ENCODE data around the gene STIMATE. TPM values are rescaled to one million over a fixed set of nuclear protein-coding genes. Genes with fewer than 3 reads are reported as not detected.

STIMATE gene
- polyA plus RNA-seq, 3 donors, result 8.9 to 49.9 (median 11.7) TPM

DNA sequence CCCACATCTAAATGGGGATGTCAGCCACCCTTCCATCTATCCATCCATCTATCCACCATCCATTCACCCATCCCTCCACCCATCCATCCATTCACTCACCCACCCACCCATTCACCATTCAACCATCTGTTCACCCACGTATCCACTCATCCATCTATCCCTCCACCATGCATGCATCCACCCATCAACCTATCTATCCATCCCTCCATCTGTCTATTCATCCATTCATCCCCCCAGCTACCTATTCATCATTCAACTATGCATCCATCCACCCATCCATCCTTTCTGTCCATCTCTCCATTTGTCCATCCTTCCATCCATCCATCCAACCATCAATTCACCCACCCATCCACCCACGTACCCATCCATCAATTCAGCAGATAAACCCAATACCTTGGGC, 88.2 kb downstream of the STIMATE start:
- no peaks in the 10 kb centered on the region for H3K36me3 ChIP-seq (replicated peaks in 1 of 2; ENCODE audit: control insufficient read depth in 1 of 2, insufficient read depth in 2 of 2, low read length in 2 of 2)
- no peaks in the 10 kb centered on the region for H3K36me3 Mint-ChIP-seq
- H3K9me3 ChIP-seq (replicated peaks in 1 of 2; ENCODE audit: control insufficient read depth in 1 of 2, insufficient read depth in 1 of 2, low read length in 2 of 2), result no peaks in the 10 kb centered on the region
- WGBS (ENCODE audit: insufficient coverage), result 95% methylated on average over 2 of the region's 2 CpGs
- no peaks in the 10 kb centered on the region for H4K20me1 ChIP-seq (ENCODE audit: insufficient read depth, low read length)
- H3K27me3 Mint-ChIP-seq (ENCODE audit: low read depth in 3 of 3), result peaks cover 0 to 7% (median 2%) of the 10 kb centered on the region in 3 donors
- no peak overlapping the region for H2AFZ ChIP-seq (ENCODE audit: insufficient read depth, low read depth, low read length, poor library complexity, severe bottlenecking)
- TF ChIP-seq, protein P1, sequence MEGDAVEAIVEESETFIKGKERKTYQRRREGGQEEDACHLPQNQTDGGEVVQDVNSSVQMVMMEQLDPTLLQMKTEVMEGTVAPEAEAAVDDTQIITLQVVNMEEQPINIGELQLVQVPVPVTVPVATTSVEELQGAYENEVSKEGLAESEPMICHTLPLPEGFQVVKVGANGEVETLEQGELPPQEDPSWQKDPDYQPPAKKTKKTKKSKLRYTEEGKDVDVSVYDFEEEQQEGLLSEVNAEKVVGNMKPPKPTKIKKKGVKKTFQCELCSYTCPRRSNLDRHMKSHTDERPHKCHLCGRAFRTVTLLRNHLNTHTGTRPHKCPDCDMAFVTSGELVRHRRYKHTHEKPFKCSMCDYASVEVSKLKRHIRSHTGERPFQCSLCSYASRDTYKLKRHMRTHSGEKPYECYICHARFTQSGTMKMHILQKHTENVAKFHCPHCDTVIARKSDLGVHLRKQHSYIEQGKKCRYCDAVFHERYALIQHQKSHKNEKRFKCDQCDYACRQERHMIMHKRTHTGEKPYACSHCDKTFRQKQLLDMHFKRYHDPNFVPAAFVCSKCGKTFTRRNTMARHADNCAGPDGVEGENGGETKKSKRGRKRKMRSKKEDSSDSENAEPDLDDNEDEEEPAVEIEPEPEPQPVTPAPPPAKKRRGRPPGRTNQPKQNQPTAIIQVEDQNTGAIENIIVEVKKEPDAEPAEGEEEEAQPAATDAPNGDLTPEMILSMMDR (IDR thresholded peaks at IDR 0.05), result no peak
- DNase-seq, result no peak
- H3K4me1 Mint-ChIP-seq, result peaks cover 5% of the 10 kb centered on the region
- no peaks in the 10 kb centered on the region for H3K27me3 ChIP-seq (ENCODE audit: control insufficient read depth in 2 of 2, insufficient read depth in 2 of 2, low read length in 2 of 2)
- H3K4me3 Mint-ChIP-seq, result no peak overlapping the region
- H3K4me3 ChIP-seq (replicated peaks in 1 of 3; ENCODE audit: low read depth in 2 of 3, low read length in 3 of 3), result no peak overlapping the region
- H3K9ac ChIP-seq (ENCODE audit: insufficient read depth, low read length, poor library complexity, severe bottlenecking), result no peak overlapping the region
- H3K27ac Mint-ChIP-seq, result no peak overlapping the region
- no peaks in the 10 kb centered on the region for H3K4me1 ChIP-seq (ENCODE audit: control insufficient read depth in 1 of 2, insufficient read depth in 2 of 2, low read length in 2 of 2)
- H3K4me2 ChIP-seq (replicated peaks; ENCODE audit: extremely low read depth, low read length, poor library complexity, severe bottlenecking), result no peak overlapping the region
- no peaks in the 10 kb centered on the region for H3K9me3 Mint-ChIP-seq
- no peaks in the 10 kb centered on the region for H3K79me2 ChIP-seq (ENCODE audit: insufficient read depth, low read length)
- H3K27ac ChIP-seq (ENCODE audit: low read depth in 1 of 2, low read length in 2 of 2), result no peak overlapping the region
- intact Hi-C loops (cut with micrococcal nuclease), result no loop called here

DNA sequence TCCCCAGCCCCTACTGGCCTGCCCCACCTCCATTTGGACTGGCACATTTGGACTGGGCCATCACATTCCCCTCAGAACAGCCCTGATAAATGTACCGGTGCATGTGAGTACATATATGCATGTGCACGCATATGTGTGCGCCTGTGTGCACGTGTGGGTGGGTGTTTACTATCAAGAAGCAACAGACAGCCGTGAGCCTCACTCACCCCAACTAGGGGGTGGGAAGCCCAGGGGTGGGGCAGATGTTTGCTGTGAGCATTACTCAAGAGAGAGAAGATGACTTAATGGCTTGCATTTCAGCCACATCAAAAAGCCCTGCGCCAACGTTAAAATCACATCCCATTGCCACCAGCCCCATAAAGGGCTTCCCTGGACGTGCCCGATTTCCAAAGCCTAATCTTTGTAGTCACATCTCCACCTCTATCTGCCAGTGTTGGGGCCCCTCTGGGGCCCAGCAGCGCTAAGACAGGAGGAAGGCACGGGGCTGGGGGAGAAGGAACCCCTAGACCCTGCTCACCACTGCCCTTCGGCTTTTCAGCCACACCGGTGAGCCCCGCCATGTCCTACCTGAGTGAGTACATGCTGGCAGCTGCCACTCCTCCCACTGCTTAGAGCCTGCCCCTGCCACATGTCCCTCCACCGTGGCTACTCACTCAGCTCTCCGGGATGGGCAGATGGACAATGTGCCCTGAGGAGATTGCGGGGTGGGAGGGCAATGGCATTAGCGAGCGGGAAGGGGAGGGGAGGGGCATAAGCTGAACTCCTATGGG, 91.9 kb downstream of the STIMATE start:
- H4K20me1 ChIP-seq (ENCODE audit: insufficient read depth, low read length), result no peaks in the 10 kb centered on the region
- H3K36me3 ChIP-seq (replicated peaks in 1 of 2; ENCODE audit: control insufficient read depth in 1 of 2, insufficient read depth in 2 of 2, low read length in 2 of 2), result no peaks in the 10 kb centered on the region
- TF ChIP-seq, protein P1 (IDR thresholded peaks at IDR 0.05), result no peak
- no peak overlapping the region for H3K4me3 Mint-ChIP-seq
- no peaks in the 10 kb centered on the region for H3K36me3 Mint-ChIP-seq
- H3K27ac ChIP-seq (ENCODE audit: low read depth in 1 of 2, low read length in 2 of 2), result no peak overlapping the region
- no peaks in the 10 kb centered on the region for H3K9me3 ChIP-seq (replicated peaks in 1 of 2; ENCODE audit: control insufficient read depth in 1 of 2, insufficient read depth in 1 of 2, low read length in 2 of 2)
- H3K9me3 Mint-ChIP-seq, result no peaks in the 10 kb centered on the region
- H3K27me3 Mint-ChIP-seq (ENCODE audit: low read depth in 3 of 3), result peaks cover 0 to 3% (median 3%) of the 10 kb centered on the region in 3 donors
- H3K4me3 ChIP-seq (replicated peaks in 1 of 3; ENCODE audit: low read depth in 2 of 3, low read length in 3 of 3), result no peak overlapping the region
- H3K4me1 ChIP-seq (ENCODE audit: control insufficient read depth in 1 of 2, insufficient read depth in 2 of 2, low read length in 2 of 2), result no peaks in the 10 kb centered on the region
- WGBS (ENCODE audit: insufficient coverage), result 96% methylated on average over 4 of the region's 19 CpGs
- H3K4me1 Mint-ChIP-seq, result peaks cover 5% of the 10 kb centered on the region
- H3K79me2 ChIP-seq (ENCODE audit: insufficient read depth, low read length), result no peaks in the 10 kb centered on the region
- no peak overlapping the region for H3K4me2 ChIP-seq (replicated peaks; ENCODE audit: extremely low read depth, low read length, poor library complexity, severe bottlenecking)
- DNase-seq, result no peak
- H3K9ac ChIP-seq (ENCODE audit: insufficient read depth, low read length, poor library complexity, severe bottlenecking), result no peak overlapping the region
- no peak overlapping the region for H2AFZ ChIP-seq (ENCODE audit: insufficient read depth, low read depth, low read length, poor library complexity, severe bottlenecking)
- H3K27ac Mint-ChIP-seq, result no peak overlapping the region
- no peaks in the 10 kb centered on the region for H3K27me3 ChIP-seq (ENCODE audit: control insufficient read depth in 2 of 2, insufficient read depth in 2 of 2, low read length in 2 of 2)
- intact Hi-C loops (cut with micrococcal nuclease), result no loop called here
